HepG2 (cell line): Measurements from ENCODE around the gene PPA1.

Experiments
- HCFC1 ChIP-seq: fragments of 150-350 bp; IDR thresholded peaks from 2 replicates; pipeline ENCODE4 v1.6.1; 2014; ENCODE audit warnings: low read depth, low read length
- KAT8 ChIP-seq: IDR thresholded peaks from 2 replicates; pipeline ENCODE4 v1.6.1; 2016; ENCODE audit warnings: missing genetic modification reagents, missing compliant biosample characterization
- POLR2A ChIP-seq, 2 experiments: IDR thresholded peaks; 2 replicates each; pipeline ENCODE4 v1.6.1; 2011; ENCODE audit warnings: low read depth in 2 of 2, low read length in 2 of 2, mild to moderate bottlenecking in 1 of 2, moderate library complexity in 1 of 2; ENCODE audit not compliant: insufficient read depth in 1 of 2

- TF ChIP-seq POLR2A (IDR thresholded peaks at IDR 0.05; ENCODE audit: insufficient read depth in 1 of 2, low read depth in 2 of 2, low read length in 2 of 2): no peak
- no peak for TF ChIP-seq KAT8
- TF ChIP-seq HCFC1: no peak
Measured at GRCh38 chr10:70193391-70193844, 39.8 kb downstream of the PPA1 start.
